Amniotic stem cell (primary cell): ENCODE results near the gene COL18A1.
"Not testable (repeated sequence)": the region's sequence is repeated elsewhere in the genome, so short reads cannot be mapped to it uniquely, and the experiment has no call there.

Source experiments
- DNase-seq: peaks from one replicate; lab custom pipeline; 2025; lab: John Stamatoyannopoulos, UW

Gene COL18A1

GRCh38 chr21:45441431-45442255, 36.7 kb downstream of the COL18A1 start:
- no peak for DNase-seq

DNA sequence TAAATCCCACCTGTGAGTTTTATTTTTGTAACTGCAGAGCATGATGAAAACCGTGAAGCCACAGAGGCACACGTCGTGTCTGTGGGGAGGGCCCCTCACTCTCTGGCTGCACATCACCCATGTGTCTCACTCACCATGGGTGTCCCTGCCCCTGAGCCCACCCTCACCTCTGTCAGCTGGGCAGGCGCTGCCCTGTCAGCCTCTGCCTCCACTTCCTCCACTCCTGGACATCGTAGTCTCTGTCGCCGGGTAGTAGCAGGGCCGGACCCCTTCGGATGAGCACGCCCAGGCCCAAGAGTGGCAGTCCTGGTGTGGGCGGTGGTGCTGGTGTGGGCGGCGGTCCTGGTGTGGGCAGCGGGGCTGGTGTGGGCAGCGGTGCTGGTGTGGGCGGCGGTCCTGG, 37.3 kb downstream of the COL18A1 start:
- no peak for DNase-seq

- DNase-seq = not testable (repeated sequence)
Measured at GRCh38 chr21:45442686-45443594, 38.0 kb downstream of the COL18A1 start.

GRCh38 chr21:45443595-45444181, 38.7 kb downstream of the COL18A1 start:
- no peak for DNase-seq

DNA sequence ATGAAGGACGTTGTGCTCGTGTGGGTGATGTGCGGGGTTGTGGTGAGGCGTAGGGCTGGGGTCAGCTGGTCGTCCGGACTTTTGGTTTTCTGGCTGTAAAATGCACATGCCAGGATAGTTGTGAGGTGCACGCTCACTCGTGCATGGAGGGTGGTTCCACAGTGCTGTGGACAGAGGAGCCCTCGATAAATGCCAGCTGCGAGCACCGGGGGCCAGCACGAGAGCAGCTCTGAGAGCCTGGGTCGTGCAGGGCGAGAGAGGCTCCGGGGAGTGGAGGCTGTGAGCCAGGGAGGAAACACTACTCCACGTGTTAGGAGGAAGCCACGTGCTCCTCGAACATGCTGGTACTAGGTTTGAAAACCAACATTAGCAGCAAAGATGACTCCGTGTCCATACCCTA, 39.4 kb downstream of the COL18A1 start:
- DNase-seq = no peak

GRCh38 chr21:45445369-45445768, 40.4 kb downstream of the COL18A1 start:
- DNase-seq = no peak

DNA sequence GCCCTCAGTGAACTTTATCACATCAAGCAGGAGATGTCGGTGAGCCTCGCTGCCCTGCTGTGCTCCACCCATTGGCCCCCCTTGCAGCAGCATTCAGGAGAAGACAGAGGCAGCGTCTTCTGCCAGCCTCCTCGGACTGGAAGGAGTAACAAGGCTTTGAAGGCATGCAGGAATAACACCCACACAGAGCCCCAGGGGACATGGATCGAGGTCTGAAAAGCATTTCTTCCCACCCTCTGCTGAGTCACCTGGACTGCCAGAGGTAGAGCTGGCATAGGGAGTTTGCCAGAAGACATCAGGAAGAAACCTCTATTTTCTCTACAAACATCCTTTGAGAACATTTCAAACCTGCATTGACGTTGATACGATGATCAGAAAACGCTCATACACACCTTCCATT, 42.9 kb downstream of the COL18A1 start:
- no peak for DNase-seq

- DNase-seq = no peak
Measured at GRCh38 chr21:45448283-45448809, 43.4 kb downstream of the COL18A1 start.

GRCh38 chr21:45448810-45449657, 44.1 kb downstream of the COL18A1 start:
- DNase-seq = no peak

DNA sequence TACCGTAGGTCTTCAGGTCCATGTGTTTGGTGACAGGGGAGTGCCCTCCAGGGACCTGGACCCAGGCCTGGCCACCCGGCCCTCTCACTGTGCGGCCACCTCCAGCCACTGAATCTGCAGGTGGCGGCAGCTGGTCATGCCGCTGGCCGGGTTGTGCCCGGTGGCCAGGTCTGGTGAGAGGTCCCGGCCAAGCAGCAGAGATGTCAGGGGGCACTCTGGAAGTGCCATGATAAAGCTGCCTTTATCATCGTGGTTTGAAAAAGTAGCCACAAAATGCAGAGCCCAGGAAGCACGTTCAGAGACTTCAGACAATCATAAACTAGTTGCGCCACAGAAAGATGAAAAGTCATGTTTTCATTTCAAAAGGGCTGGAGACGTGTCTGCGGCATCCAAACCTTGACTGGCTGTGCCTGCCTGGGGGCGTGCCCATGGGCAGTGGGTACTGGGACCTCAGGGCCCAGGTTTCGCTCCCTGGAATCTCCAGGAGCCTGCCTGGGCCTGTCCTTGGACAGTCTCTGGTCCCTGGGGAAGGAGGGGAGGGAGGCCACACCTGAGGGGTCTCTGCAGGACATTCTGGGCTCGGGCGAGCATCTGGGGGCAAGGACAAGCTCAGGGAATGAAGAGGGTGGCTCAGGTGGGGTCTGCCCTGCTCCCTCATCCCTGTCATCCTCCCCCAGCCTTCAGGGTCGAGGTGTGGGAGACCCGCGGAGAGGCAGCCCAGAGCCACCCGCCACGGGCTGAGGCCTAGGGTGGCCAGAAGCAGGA, 44.9 kb downstream of the COL18A1 start:
- DNase-seq = no peak

- DNase-seq = no peak
Measured at GRCh38 chr21:45450423-45451090, 45.6 kb downstream of the COL18A1 start.

- no peak for DNase-seq
Measured at GRCh38 chr21:45451091-45451740, 46.3 kb downstream of the COL18A1 start.

GRCh38 chr21:45451771-45452182, 46.8 kb downstream of the COL18A1 start:
- DNase-seq = no peak

DNA sequence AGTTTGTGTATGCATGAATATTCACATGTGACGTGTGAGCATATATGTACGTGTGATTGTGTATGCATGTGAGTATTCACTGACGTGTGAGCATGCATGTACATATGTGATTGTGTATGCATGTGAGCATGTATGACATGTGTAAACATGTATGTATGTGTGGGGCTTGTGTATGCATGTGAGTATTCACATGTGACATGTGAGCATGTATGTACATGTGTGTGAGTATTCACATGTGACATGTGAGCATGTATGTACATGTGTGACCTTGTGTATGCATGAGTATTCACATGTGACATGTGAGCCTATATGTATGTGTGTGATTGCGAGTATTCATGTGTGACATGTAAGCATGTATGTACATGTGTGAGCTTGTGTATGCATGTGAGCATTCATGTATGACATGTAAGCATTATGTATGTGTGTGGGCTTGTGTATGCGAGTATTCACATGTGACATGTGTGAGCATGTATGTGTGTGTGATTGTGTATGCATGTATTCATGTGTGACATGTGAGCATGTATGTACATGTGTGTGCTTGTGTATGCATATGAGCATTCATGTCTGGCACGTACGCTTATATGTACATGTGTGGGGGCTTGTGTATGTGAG, 47.8 kb downstream of the COL18A1 start:
- no peak for DNase-seq

DNA sequence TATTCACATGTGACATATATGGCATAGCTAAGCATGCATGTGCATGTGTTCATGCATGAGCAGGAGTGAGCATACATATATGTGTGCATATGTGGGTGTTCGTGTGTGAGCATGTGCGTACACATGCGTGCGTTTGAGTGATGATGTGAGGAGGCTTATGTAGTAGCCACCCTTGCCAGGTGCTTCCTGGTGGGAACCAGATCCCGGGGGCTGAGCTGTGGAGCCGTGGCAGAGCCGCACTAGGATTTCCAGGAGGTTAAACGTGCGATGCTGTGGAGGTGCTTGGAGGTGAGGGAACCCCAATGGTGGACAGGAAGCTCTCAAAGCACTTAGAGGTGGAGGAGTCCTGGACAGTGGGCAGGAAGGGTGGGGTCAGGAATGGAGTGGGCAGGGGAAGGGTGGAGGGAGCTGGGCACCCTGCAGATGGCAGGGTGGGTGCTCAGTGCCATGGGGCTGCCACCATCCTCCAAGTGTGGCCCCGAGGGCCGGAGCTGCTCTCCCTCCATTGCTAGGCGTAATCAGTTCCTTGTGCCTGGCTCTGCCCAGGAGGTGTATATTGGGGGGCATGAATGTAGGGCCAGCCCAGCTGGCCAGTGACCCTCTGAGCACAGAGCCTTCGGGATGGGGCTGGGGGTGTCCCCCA, 48.5 kb downstream of the COL18A1 start:
- no peak for DNase-seq

- DNase-seq = no peak
Measured at GRCh38 chr21:45454060-45454925, 49.3 kb downstream of the COL18A1 start.

- DNase-seq = no peak
Measured at GRCh38 chr21:45454926-45455673, 50.1 kb downstream of the COL18A1 start.
